Measurements from ENCODE around the gene TDP2. TPM values are rescaled to one million over a fixed set of nuclear protein-coding genes. Genes with fewer than 3 reads are reported as not detected.
"Not testable (repeated sequence)": the region's sequence is repeated elsewhere in the genome, so short reads cannot be mapped to it uniquely, and the experiment has no call there.

TDP2 gene
- polyA plus RNA-seq, 1 donor from 2014 or later: 38.3 TPM

- H3K4me1 Mint-ChIP-seq: peaks cover 14 to 24% (median 17%) of the 10 kb centered on the region in 3 donors
- H3K27ac Mint-ChIP-seq: no peak overlapping the region
- H3K9me3 Mint-ChIP-seq: no peaks in the 10 kb centered on the region
- peaks cover 5% of the 10 kb centered on the region for H3K36me3 Mint-ChIP-seq
- no peak overlapping the region for H3K4me3 Mint-ChIP-seq
- peaks cover 2% of the 10 kb centered on the region for H3K27me3 Mint-ChIP-seq
These were observed 22.3 kb downstream of the TDP2 start for GRCh38 chr6:24644377-24644776.

GRCh38 chr6:24643920-24644319, 22.8 kb downstream of the TDP2 start:
- H3K27me3 Mint-ChIP-seq: peaks cover 2% of the 10 kb centered on the region
- H3K36me3 Mint-ChIP-seq: peaks cover 7% of the 10 kb centered on the region
- peaks cover 0 to 3% (median 2%) of the 10 kb centered on the region in 3 donors for H3K9me3 Mint-ChIP-seq
- H3K4me1 Mint-ChIP-seq: peaks cover 13 to 23% (median 17%) of the 10 kb centered on the region in 3 donors
- H3K27ac Mint-ChIP-seq: no peak overlapping the region
- H3K4me3 Mint-ChIP-seq: peak overlapping the region in 1 of 4 donors; percentile 67

- H3K27ac Mint-ChIP-seq: no peak overlapping the region
- H3K27me3 Mint-ChIP-seq: peaks cover 3% of the 10 kb centered on the region
- peaks cover 10 to 19% (median 13%) of the 10 kb centered on the region in 3 donors for H3K4me1 Mint-ChIP-seq
- H3K9me3 Mint-ChIP-seq: peaks cover 0 to 4% (median 2%) of the 10 kb centered on the region in 3 donors
- no peak overlapping the region for H3K4me3 Mint-ChIP-seq
- peaks cover 7% of the 10 kb centered on the region for H3K36me3 Mint-ChIP-seq
These were observed 24.6 kb downstream of the TDP2 start for GRCh38 chr6:24642061-24642460.

GRCh38 chr6:24640631-24641030, 26.1 kb downstream of the TDP2 start:
- Mint-ChIP-seq H3K4me1 (peaks cover 3 to 12% (median 8%) of the 10 kb centered on the region in 3 donors), H3K4me3 (peak overlapping the region in 2 of 4 donors; percentile 5 to 28)
- not testable (repeated sequence) for H3K27me3 Mint-ChIP-seq, H3K36me3 Mint-ChIP-seq, H3K27ac Mint-ChIP-seq, H3K9me3 Mint-ChIP-seq

DNA sequence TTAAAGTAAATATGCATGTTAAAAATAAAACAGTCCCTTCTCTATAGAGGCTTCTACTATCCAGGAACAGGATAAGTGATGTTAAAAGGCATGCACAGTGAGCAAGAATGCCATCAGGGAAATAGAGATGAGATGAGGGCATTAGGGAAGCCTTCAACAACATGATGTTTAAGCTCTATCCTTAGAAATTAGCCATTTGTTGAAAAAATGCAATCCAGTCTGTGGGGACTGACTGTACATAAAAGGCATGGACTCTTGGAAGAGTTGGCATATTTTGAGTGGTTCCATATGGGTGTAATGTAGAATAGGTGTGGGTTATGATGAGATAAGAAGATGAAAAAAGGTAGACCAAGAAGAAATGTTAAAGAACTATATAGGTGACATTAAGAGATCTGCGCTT, 26.5 kb downstream of the TDP2 start:
- H3K36me3 Mint-ChIP-seq: peaks cover 7% of the 10 kb centered on the region
- H3K27me3 Mint-ChIP-seq: peaks cover 3% of the 10 kb centered on the region
- peak overlapping the region in 1 of 4 donors; percentile 28 for H3K4me3 Mint-ChIP-seq
- H3K9me3 Mint-ChIP-seq: peaks cover 0 to 4% (median 2%) of the 10 kb centered on the region in 3 donors
- peaks cover 0 to 7% (median 3%) of the 10 kb centered on the region in 3 donors for H3K4me1 Mint-ChIP-seq
- H3K27ac Mint-ChIP-seq: no peak overlapping the region

DNA sequence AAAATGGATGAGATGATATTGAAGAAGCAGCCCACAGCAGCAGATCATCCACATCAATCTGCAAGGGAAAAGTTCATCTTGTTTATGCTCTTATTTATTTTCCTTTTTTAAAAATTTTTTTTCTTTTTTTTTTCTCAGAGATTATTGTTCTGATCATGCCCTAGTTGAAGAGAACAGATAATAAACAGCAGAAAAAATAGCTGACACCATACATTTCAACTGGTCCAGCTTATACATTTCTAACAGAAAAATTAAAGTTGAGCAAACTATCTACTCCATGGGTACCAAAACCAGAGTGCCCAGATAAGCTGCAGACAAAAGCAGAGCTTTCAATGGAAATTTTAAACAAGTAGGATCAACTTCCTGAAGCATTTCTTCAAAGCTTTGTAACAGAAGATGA, 30.0 kb downstream of the TDP2 start:
- peaks cover 7% of the 10 kb centered on the region for H3K36me3 Mint-ChIP-seq
- peaks cover 0 to 4% (median 0%) of the 10 kb centered on the region in 3 donors for H3K4me1 Mint-ChIP-seq
- peaks cover 0 to 4% (median 2%) of the 10 kb centered on the region in 3 donors for H3K9me3 Mint-ChIP-seq
- H3K27ac Mint-ChIP-seq: no peak overlapping the region
- H3K27me3 Mint-ChIP-seq: peaks cover 1% of the 10 kb centered on the region
- no peak overlapping the region for H3K4me3 Mint-ChIP-seq

GRCh38 chr6:24632573-24632972, 34.1 kb downstream of the TDP2 start:
- Mint-ChIP-seq H3K36me3 (no peaks in the 10 kb centered on the region), H3K9me3 (no peaks in the 10 kb centered on the region), H3K4me1 (peaks cover 0 to 2% (median 2%) of the 10 kb centered on the region in 3 donors), H3K27ac (no peak overlapping the region), H3K4me3 (no peak overlapping the region), H3K27me3 (no peaks in the 10 kb centered on the region)

GRCh38 chr6:24631671-24632070, 35.0 kb downstream of the TDP2 start:
- Mint-ChIP-seq H3K27me3 (no peaks in the 10 kb centered on the region), H3K9me3 (no peaks in the 10 kb centered on the region), H3K4me1 (peaks cover 0 to 2% (median 2%) of the 10 kb centered on the region in 3 donors), H3K27ac (no peak overlapping the region), H3K36me3 (no peaks in the 10 kb centered on the region), H3K4me3 (no peak overlapping the region)

GRCh38 chr6:24630856-24631505, 35.7 kb downstream of the TDP2 start:
- Mint-ChIP-seq H3K4me3 (peak overlapping the region in 1 of 4 donors; percentile 50), H3K27ac (no peak overlapping the region), H3K36me3 (no peaks in the 10 kb centered on the region), H3K4me1 (peaks cover 0 to 2% (median 2%) of the 10 kb centered on the region in 3 donors), H3K9me3 (no peaks in the 10 kb centered on the region), H3K27me3 (no peaks in the 10 kb centered on the region)

DNA sequence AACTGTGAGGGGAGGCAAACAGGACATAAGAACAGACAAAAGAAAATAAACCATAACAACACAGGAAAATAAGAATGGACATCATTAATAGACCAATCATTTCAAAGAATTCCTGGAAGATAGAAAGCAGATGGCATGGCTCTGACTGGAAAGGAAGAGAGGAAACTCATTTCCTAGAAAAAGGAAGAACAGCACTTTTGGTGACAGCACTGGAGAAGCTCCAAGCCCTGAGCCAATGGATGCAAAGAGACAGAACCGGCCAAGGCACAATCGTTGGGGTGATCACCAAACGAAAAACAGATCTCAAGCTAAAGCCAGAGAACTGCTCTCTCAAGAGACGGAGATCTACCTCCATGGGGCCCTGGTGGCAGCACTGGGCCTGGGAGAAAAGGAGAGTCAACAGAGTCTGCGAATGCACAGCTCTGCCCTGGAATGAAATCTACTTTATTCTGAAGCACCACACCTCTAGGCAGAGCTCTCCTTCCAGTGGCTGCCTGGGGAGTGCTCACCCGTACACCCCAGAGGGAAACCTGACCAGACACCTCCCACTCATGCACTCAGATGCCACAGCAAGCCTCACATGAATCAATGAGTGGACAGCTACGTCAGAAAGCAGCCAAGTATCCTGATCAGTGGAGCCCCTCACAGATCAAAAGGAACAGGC, 44.9 kb downstream of the TDP2 start:
- Mint-ChIP-seq H3K27ac (no peak overlapping the region), H3K4me3 (no peak overlapping the region), H3K36me3 (peaks cover 3% of the 10 kb centered on the region), H3K4me1 (peaks cover 0 to 5% (median 0%) of the 10 kb centered on the region in 3 donors), H3K9me3 (no peaks in the 10 kb centered on the region), H3K27me3 (no peaks in the 10 kb centered on the region)

DNA sequence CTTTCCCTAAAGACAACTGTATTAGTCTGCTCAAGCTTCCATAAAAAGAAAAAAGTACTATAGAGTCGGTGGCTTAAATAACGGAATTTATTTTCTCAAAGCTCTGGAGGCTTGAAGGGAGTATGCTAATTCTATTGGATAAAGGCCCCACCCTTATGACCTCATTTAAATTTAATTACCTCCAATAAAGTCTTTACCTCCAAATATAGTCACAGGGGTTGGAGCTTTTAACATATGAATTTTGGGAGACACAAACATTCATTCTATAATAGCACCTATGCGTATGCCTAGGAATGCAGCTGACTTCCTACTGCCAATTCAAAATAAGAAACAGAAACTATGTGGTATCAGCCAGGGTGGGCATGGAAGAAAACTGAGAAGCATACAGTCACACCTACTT, 46.1 kb downstream of the TDP2 start:
- no peaks in the 10 kb centered on the region for H3K27me3 Mint-ChIP-seq
- no peaks in the 10 kb centered on the region for H3K9me3 Mint-ChIP-seq
- H3K4me3 Mint-ChIP-seq: no peak overlapping the region
- H3K36me3 Mint-ChIP-seq: peaks cover 3% of the 10 kb centered on the region
- no peak overlapping the region for H3K27ac Mint-ChIP-seq
- H3K4me1 Mint-ChIP-seq: peaks cover 0 to 5% (median 0%) of the 10 kb centered on the region in 3 donors

DNA sequence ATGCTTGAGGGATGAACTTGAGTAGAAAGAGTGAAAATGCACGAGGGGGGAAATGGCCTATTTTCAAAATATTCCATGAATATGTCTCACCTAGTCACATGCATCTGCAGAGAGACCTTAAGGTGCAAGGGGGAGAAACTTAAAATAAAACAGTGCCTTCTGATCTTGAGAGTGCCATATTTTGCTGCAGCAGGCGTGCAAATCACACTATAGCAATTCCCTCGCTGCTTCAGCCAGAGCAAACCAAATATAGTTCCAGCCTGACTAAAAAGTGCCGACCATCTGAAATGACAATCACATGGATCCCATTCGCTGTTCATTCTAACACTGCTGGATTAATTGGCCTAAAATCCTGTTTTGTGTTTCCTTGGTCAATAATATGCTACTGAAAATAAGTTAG, 47.0 kb downstream of the TDP2 start:
- H3K27ac Mint-ChIP-seq: no peak overlapping the region
- no peaks in the 10 kb centered on the region for H3K9me3 Mint-ChIP-seq

DNA sequence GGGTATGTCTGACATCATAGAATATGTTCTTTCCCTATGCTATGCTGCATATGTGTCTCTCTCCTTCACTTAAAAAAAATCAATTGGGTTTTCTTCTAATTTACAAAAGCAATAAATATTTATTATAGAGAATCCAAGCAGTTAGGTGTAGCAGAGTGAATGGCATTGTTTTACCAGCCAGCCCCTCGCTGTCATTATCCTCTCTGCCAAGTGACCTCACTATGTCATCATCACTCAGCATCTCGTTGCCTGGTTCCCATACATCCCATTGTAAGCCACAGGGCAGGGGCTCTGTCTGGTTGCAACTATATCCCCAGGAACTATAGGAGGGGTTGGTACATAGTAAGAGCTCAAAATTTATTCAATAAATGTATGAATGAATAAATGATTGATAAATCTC, 52.1 kb downstream of the TDP2 start:
- Mint-ChIP-seq H3K9me3 (no peaks in the 10 kb centered on the region), H3K27ac (no peak overlapping the region), H3K4me3 (no peak overlapping the region), H3K4me1 (peaks cover 0 to 1% (median 0%) of the 10 kb centered on the region in 3 donors), H3K27me3 (no peaks in the 10 kb centered on the region), H3K36me3 (peaks cover 2% of the 10 kb centered on the region)

More for the DNA sequence above, 47.0 kb downstream of the TDP2 start:
- Mint-ChIP-seq H3K4me3 (no peak overlapping the region), H3K27me3 (no peaks in the 10 kb centered on the region), H3K4me1 (peaks cover 0 to 6% (median 0%) of the 10 kb centered on the region in 3 donors), H3K36me3 (peaks cover 3% of the 10 kb centered on the region)

GRCh38 chr6:24614043-24614420, 52.7 kb downstream of the TDP2 start:
- Mint-ChIP-seq H3K9me3 (no peaks in the 10 kb centered on the region), H3K36me3 (peaks cover 2% of the 10 kb centered on the region), H3K4me3 (no peak overlapping the region), H3K27me3 (no peaks in the 10 kb centered on the region), H3K4me1 (peaks cover 0 to 1% (median 0%) of the 10 kb centered on the region in 3 donors), H3K27ac (no peak overlapping the region)

GRCh38 chr6:24613361-24614042, 53.2 kb downstream of the TDP2 start:
- peaks cover 0 to 1% (median 0%) of the 10 kb centered on the region in 3 donors for H3K4me1 Mint-ChIP-seq
- H3K9me3 Mint-ChIP-seq: no peaks in the 10 kb centered on the region
- peaks cover 2% of the 10 kb centered on the region for H3K36me3 Mint-ChIP-seq
- no peak overlapping the region for H3K4me3 Mint-ChIP-seq
- no peak overlapping the region for H3K27ac Mint-ChIP-seq
- H3K27me3 Mint-ChIP-seq: no peaks in the 10 kb centered on the region
